ENCODE measurements around the gene SLA2.
"Not testable (repeated sequence)": the region's sequence is repeated elsewhere in the genome, so short reads cannot be mapped to it uniquely, and the experiment has no call there.

Gene SLA2

GRCh38 chr20:36644706-36645095 lies 1.3 kb downstream of the SLA2 start:
- no peak for DNase-seq

DNA sequence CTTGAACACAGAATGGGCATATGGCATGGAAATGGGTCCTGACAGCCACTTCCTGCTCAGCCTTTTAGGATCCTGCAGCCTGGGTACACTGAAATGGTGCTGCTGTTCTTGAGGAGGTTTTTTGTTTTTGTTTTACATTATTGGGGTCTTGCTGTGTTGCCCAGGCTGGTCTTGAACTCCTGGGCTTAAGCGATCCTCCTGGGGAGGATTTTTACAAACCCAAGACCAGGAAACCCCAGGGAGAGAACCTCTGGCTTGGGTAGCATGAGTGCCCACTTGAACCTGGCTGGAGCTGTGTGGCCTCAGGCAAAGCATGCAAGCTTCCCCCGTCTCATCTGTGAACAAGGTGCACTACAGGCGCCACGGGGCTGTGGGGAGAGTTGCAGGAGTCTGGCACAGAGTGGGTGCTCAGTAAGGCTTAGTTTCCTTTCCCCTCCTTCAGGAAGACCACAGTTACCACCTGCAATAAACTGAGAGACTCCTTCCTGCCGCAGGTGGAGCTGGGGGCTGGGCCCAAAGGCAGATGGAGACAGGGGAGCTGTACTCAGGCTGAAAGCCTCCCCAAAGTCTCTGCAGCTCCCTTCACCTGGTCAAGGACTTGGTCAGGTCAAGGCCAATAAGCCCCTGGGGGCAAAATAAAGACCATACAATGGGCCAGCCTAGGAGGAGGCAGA lies 1.8 kb downstream of the SLA2 start:
- no peak for DNase-seq

GRCh38 chr20:36642136-36642535 lies 3.9 kb downstream of the SLA2 start:
- no peak for DNase-seq

GRCh38 chr20:36641506-36641843 lies 4.5 kb downstream of the SLA2 start:
- no peak for DNase-seq

DNA sequence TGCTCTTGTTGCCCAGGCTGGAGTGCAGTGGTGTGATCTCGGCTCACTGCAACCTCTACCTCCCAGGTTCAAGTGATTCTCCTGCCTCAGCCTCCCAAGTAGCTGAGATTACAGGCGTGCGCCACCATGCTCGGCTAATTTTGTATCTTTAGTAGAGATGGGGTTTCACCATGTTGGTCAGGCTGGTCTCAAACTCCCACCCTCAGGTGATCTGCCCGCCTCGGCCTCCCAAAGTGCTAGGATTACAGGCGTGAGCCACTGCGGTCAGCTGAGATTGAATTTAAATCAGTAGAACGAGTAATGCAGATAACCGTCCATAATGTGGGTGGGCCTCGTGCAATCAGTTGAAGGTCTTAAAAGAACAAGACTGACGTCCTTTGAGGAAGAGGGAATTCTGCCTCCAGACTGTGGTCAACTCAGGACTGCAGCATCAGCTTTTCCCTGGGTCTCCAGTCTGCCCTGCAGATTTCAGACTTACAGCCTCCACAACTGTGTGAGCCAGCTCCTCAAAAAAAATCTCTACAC lies 7.1 kb downstream of the SLA2 start:
- not testable (repeated sequence) for DNase-seq

GRCh38 chr20:36634342-36634741 lies 11.7 kb downstream of the SLA2 start:
- no peak for DNase-seq

DNA sequence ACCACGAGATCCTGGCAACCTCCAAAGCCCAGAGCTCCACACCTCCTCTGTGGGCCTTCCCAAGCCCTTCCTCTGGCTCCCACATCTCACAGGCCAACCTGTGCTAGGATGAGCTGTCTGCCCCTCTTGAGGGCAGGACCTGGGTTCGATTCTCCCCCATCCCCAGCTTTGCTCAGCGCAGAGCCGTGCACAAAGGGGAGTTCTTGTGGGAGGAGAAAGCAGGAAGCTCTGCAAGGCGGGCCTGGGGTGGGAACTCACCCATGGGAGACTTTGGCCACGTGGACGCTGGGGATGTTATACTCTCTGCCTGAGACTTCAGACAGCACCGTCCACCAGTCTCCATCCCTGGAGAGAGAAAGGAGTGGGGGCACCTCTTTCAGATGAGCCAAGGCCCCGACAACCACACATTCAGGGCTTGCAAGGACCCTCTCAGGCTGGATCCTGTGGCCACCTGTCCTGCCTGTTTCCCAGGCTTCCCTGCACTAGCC lies 12.7 kb downstream of the SLA2 start:
- DNase-seq, result no peak

- no peak for DNase-seq
Observed at GRCh38 chr20:36632487-36633284, 13.3 kb downstream of the SLA2 start.

DNA sequence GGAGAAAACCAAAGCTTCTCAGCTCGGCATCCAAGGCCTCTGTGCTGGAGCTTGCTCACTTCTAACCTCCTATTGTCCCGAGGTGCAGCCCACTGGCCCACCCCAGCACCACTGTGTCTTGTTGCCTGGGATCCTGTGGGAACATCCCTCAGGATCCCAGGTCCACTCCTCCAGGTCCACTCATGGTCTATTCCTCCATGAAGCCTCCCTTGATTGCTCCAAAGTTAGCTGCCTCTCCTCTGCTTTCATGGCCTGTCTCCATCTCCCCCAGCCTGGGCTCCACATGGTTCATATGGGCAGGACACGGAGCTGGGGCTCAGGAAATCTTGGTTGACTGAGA lies 13.9 kb downstream of the SLA2 start:
- no peak for DNase-seq

DNA sequence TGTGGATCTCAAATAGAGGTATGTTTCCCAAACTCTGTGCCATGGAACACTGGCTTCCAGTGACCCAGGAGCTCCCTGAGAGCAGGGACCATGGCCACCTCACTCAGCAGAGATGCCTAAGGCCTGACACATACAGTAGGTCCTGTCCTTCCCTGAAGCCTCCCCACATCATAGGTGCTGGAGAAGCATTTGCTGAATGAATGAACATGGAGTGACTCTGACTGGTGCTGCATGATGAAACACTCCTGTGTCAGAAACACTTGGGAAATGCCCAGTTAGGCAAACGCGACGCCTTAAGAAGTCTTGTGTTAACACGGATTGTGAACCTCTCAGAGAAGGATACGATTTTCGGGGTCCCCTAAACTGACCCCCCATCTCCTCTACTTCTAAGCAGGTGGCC lies 14.3 kb downstream of the SLA2 start:
- DNase-seq, result no peak

- DNase-seq, result no peak
Observed at GRCh38 chr20:36629719-36630681, 16.0 kb downstream of the SLA2 start.

- DNase-seq, result no peak
Observed at GRCh38 chr20:36628076-36628475, 17.9 kb downstream of the SLA2 start.

GRCh38 chr20:36624944-36625324 lies 21.1 kb downstream of the SLA2 start:
- peak; percentile 29 for DNase-seq

GRCh38 chr20:36624068-36624943 lies 21.7 kb downstream of the SLA2 start:
- DNase-seq, result peak; percentile 67

GRCh38 chr20:36623444-36623843 lies 22.6 kb downstream of the SLA2 start:
- no peak for DNase-seq

DNA sequence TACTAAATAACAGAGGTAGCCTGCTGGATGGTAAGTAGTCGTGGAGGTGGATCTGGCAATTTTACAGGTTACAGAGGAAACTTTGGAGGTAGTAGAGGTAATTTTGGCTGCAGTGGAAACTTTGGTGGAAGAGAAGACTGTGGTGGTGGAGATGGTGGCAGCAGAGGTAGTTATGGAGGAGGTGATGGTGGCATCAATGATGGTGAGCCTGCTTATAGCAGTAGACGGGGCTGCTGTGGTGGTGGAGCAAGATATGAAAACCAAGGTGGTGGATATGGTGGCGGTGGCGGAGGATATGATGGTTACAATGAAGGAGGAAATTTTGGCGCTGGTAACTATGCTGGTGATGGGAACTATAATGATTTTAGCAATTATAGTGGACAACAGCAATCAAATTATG lies 25.1 kb downstream of the SLA2 start:
- no peak for DNase-seq

- DNase-seq, result no peak
Observed at GRCh38 chr20:36614781-36615557, 31.0 kb downstream of the SLA2 start.

DNA sequence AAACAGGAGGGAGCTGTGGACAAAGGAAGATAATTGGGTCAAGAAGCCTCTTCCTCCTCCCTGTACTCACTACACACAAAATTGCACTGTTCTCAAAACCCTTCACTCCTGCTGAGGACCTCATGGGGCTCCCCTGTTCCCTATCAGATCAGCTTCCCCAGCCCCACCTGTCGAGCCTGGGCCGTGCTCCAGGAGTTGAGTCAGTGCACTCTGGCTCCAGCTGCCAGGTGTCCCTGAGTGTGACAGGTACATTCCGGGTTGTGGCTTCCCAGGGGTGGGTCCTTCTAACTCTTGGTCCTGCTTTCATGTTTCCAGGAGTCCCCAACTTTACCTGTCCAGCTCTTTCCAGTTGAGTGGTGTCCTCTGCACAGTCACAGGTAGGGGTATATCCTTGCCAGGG lies 32.0 kb downstream of the SLA2 start:
- DNase-seq, result peak; percentile 10

DNA sequence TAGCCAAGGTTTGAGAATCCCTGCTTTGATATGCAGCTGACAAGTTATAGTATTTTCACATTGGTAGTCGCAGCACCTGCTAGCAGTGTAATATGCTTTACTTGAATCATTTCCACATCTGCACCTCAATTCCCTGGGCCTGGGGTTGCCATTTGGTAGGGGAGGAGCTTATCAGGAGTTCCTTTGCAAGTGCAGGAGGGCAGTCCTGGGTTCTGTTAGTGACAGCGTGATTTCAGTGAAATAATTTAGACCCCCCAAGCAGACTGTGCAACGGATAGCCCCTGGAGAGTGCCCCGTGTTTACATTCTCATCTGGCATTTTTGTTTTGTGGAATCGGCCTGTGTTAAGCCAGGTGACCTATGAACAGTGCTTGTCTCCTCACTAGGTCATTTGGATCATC lies 34.4 kb downstream of the SLA2 start:
- DNase-seq, result no peak

DNA sequence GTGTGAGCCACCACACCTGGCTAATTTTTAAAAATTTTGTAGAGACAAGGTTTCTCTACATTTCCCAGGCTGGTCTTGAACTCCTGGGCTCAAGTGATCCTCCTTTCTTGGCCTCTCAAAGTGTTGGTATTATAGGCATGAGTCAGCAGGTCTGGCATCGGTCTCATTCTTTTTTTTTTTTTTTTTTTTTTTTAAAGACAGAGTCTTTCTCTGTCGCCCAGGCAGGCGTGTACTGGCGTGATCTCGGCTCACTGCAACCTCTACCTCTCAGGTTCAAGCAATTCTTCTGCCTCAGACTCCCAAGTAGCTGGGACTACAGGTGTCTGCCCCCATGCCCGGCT lies 37.6 kb downstream of the SLA2 start:
- DNase-seq, result not testable (repeated sequence)

GRCh38 chr20:36607586-36608387 lies 38.2 kb downstream of the SLA2 start:
- no peak for DNase-seq
